Endothelial cell of umbilical vein (primary cell): ENCODE results near the gene COQ8A.

ENCODE experiments used
- CTCF ChIP-seq, 2 donors: IDR thresholded peaks; 1 replicate in 1 of 2; 2 replicates in 1 of 2; pipeline ENCODE4 v1.5.1; 2011; ENCODE audit warnings: low read length in 2 of 2, mild to moderate bottlenecking in 2 of 2, moderate library complexity in 2 of 2, control low read depth in 1 of 2, inconsistent platforms in 1 of 2, low read depth in 1 of 2; ENCODE audit not compliant: insufficient read depth in 1 of 2; ENCODE audit errors: extremely low read depth in 1 of 2
- EZH2 ChIP-seq: IDR thresholded peaks from 2 replicates; pipeline ENCODE4 v1.6.1; 2012; ENCODE audit warnings: borderline replicate concordance, low read depth, mild to moderate bottlenecking, moderate library complexity, low read length, inconsistent platforms; ENCODE audit not compliant: severe bottlenecking
- FOS ChIP-seq: IDR thresholded peaks from 2 replicates; pipeline ENCODE4 v1.6.1; 2011; ENCODE audit warnings: mild to moderate bottlenecking, low read length, moderate library complexity, borderline replicate concordance; ENCODE audit not compliant: insufficient read depth
- MYC ChIP-seq: IDR thresholded peaks from one replicate; pipeline ENCODE4 v1.6.1; 2011; ENCODE audit warnings: mild to moderate bottlenecking, low read depth, low read length
- POLR2A ChIP-seq: IDR thresholded peaks from 2 replicates; pipeline ENCODE4 v1.6.1; 2012; ENCODE audit warnings: low read depth, mild to moderate bottlenecking, control low read depth, low read length

- TF ChIP-seq POLR2A (no peak), CTCF (IDR thresholded peaks at IDR 0.05; ENCODE audit: extremely low read depth in 1 of 2, insufficient read depth in 1 of 2, low read depth in 1 of 2, low read length in 2 of 2) (no peak), EZH2 (no peak), FOS (no peak), MYC (no peak)
Observed at GRCh38 chr1:226984521-226985238, 44.6 kb downstream of the COQ8A start.
